ENCODE measurements around the gene C16orf78. TPM values are rescaled to one million over a fixed set of nuclear protein-coding genes. Genes with fewer than 3 reads are reported as not detected.

Gene C16orf78, protein sequence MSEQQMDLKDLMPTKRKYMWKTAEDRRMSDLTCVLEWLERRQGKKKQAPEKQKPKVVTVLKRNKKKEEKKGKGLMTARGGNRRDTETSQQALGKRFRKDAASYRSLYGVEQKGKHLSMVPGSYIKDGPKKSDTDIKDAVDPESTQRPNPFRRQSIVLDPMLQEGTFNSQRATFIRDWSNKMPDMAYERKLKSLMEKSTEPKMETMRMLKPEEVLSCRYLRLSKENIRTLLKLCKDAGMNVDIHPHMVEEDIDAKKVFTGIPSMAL
- total RNA-seq (2021): not detected in 2 replicates
- Bru-seq, nascent RNA: not detected
- not detected for BruChase-seq, experiment 1, labeled RNA remaining after a 2-hour chase
- BruChase-seq, experiment 2, labeled RNA remaining after a 6-hour chase: not detected
- long read RNA-seq: 0 reads

DNA sequence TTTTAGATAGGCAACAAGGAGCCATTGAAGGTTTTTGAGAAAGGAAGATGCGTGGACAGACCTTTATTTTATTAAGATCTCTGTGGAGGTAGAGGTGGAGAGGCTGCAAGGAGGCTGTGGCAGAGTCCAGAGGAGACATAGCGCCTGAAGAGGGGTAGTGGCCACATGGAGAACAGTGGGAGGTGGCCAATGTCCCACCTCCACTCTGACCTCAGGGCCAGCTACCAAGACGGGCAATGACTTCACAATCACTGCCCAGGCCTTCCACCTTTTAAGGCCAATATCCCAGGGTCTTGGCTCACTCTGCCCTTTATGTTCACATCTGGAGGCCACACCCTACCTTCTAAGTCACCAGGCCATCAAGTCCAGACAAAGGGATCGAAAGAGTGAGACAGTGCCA, at the start of gene C16orf78:
TSS of gene C16orf78 (plus strand) at position 301 of the 400 bp plus-strand sequence. CDS start 136 bp downstream, outside the sequence.
- Histone ChIP-seq H3K27ac (ENCODE audit: low read depth, low read length, poor library complexity, severe bottlenecking) (no peak within 1 kb of the TSS), H3K27me3 (replicated peaks; ENCODE audit: insufficient read depth, low read depth, low read length, poor library complexity) (peaks cover 44% of the 10 kb centered on the region), H3K4me1 (ENCODE audit: insufficient read depth, low read length, poor library complexity, severe bottlenecking) (no peaks in the 10 kb centered on the region), H3K4me3 (ENCODE audit: low read depth, low read length, poor library complexity, severe bottlenecking) (no peak within 1 kb of the TSS), H3K36me3 (ENCODE audit: insufficient read depth, low read length, poor library complexity, severe bottlenecking) (no peaks in the 10 kb centered on the region), H3K9me3 (ENCODE audit: low read depth, low read length, poor library complexity, severe bottlenecking) (no peaks in the 10 kb centered on the region)
- DNase-seq (ENCODE audit: low spot score): no peak
- intact Hi-C loops (cut with micrococcal nuclease; ENCODE audit: unreplicated experiment): no loop called here
- TF ChIP-seq, protein P1, sequence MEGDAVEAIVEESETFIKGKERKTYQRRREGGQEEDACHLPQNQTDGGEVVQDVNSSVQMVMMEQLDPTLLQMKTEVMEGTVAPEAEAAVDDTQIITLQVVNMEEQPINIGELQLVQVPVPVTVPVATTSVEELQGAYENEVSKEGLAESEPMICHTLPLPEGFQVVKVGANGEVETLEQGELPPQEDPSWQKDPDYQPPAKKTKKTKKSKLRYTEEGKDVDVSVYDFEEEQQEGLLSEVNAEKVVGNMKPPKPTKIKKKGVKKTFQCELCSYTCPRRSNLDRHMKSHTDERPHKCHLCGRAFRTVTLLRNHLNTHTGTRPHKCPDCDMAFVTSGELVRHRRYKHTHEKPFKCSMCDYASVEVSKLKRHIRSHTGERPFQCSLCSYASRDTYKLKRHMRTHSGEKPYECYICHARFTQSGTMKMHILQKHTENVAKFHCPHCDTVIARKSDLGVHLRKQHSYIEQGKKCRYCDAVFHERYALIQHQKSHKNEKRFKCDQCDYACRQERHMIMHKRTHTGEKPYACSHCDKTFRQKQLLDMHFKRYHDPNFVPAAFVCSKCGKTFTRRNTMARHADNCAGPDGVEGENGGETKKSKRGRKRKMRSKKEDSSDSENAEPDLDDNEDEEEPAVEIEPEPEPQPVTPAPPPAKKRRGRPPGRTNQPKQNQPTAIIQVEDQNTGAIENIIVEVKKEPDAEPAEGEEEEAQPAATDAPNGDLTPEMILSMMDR (conservative IDR thresholded peaks at IDR 0.05; ENCODE audit: low read depth, low read length): no peak
- no peak for TF ChIP-seq EZH2 (IDR thresholded peaks at IDR 0.05; ENCODE audit: borderline replicate concordance, low read depth, low read length, poor library complexity, severe bottlenecking)
- BruUV-seq (replicated peaks): no TSS peak
- ChIA-PET POLR2A (ENCODE audit: low non-redundant PET) (no interaction called here), CTCF (no interaction called here)

- POLR2A ChIA-PET (ENCODE audit: low non-redundant PET): no interaction called here
- intact Hi-C loops (cut with micrococcal nuclease; ENCODE audit: unreplicated experiment): no loop called here
Observed at GRCh38 chr16:49324703-49325102, 48.9 kb upstream of the C16orf78 start.

GRCh38 chr16:49327466-49327865, 46.1 kb upstream of the C16orf78 start:
- POLR2A ChIA-PET (ENCODE audit: low non-redundant PET): no interaction called here
- intact Hi-C loops (cut with micrococcal nuclease; ENCODE audit: unreplicated experiment): no loop called here
- no TSS peak for BruUV-seq (replicated peaks)
- Histone ChIP-seq H3K36me3 (ENCODE audit: insufficient read depth, low read length, poor library complexity, severe bottlenecking) (no peaks in the 10 kb centered on the region), H3K4me1 (ENCODE audit: insufficient read depth, low read length, poor library complexity, severe bottlenecking) (no peaks in the 10 kb centered on the region), H3K4me3 (ENCODE audit: low read depth, low read length, poor library complexity, severe bottlenecking) (no peak overlapping the region), H3K27ac (ENCODE audit: low read depth, low read length, poor library complexity, severe bottlenecking) (no peak overlapping the region), H3K9me3 (ENCODE audit: low read depth, low read length, poor library complexity, severe bottlenecking) (no peaks in the 10 kb centered on the region), H3K27me3 (replicated peaks; ENCODE audit: insufficient read depth, low read depth, low read length, poor library complexity) (peaks cover 64% of the 10 kb centered on the region)
- CTCF ChIA-PET: no interaction called here
- no peak for DNase-seq (ENCODE audit: low spot score)
- TF ChIP-seq, protein P1 (conservative IDR thresholded peaks at IDR 0.05; ENCODE audit: low read depth, low read length): no peak
- no peak for TF ChIP-seq EZH2 (IDR thresholded peaks at IDR 0.05; ENCODE audit: borderline replicate concordance, low read depth, low read length, poor library complexity, severe bottlenecking)

More at GRCh38 chr16:49324703-49325102, 48.9 kb upstream of the C16orf78 start:
- no peak overlapping the region for H3K27ac ChIP-seq (ENCODE audit: low read depth, low read length, poor library complexity, severe bottlenecking)
- H3K36me3 ChIP-seq (ENCODE audit: insufficient read depth, low read length, poor library complexity, severe bottlenecking): no peaks in the 10 kb centered on the region
- no peak overlapping the region for H3K4me3 ChIP-seq (ENCODE audit: low read depth, low read length, poor library complexity, severe bottlenecking)
- peaks cover 6% of the 10 kb centered on the region for H3K9me3 ChIP-seq (ENCODE audit: low read depth, low read length, poor library complexity, severe bottlenecking)
- no peak for DNase-seq (ENCODE audit: low spot score)
- peaks cover 58% of the 10 kb centered on the region for H3K27me3 ChIP-seq (replicated peaks; ENCODE audit: insufficient read depth, low read depth, low read length, poor library complexity)
- no peaks in the 10 kb centered on the region for H3K4me1 ChIP-seq (ENCODE audit: insufficient read depth, low read length, poor library complexity, severe bottlenecking)
- CTCF ChIA-PET: no interaction called here
- no TSS peak for BruUV-seq (replicated peaks)
- TF ChIP-seq, protein P1 (conservative IDR thresholded peaks at IDR 0.05; ENCODE audit: low read depth, low read length): no peak
- no peak for TF ChIP-seq EZH2 (IDR thresholded peaks at IDR 0.05; ENCODE audit: borderline replicate concordance, low read depth, low read length, poor library complexity, severe bottlenecking)

Measured in A673 (cell line).